Tibial artery (tissue), 4 donors: ENCODE measurements around the gene NOX5.
"Not testable (repeated sequence)": the region's sequence is repeated elsewhere in the genome, so short reads cannot be mapped to it uniquely, and the experiment has no call there.

Experiments used
- DNase-seq, 2 donors: peaks; one replicate each; pipeline ENCODE4 v3.0.0-alpha.2; 2019
- H3K27ac ChIP-seq, 2 donors: fragments of 200-600 bp; sonication (generic) in 1 of 2; 1 replicate in 1 of 2; 2 replicates in 1 of 2; pipeline ENCODE4 v1.5.1; 2018 to 2019; ENCODE audit warnings: mild to moderate bottlenecking in 1 of 2
- H3K27me3 ChIP-seq, 2 donors: fragments of 200-600 bp; sonication (generic) in 1 of 2; one replicate each; pipeline versions ENCODE4 v1.5.1 to v1.6.0; 2016 to 2019
- H3K36me3 ChIP-seq, 3 donors: fragments of 200-600 bp; sonication (generic) in 2 of 3; one replicate each; pipeline ENCODE4 v1.5.1; 2016 to 2019; ENCODE audit warnings: mild to moderate bottlenecking in 2 of 3
- H3K4me1 ChIP-seq, 4 donors: fragments of 200-600 bp; sonication (generic) in 2 of 4; 1 replicate in 3 of 4; 2 replicates in 1 of 4; pipeline ENCODE4 v1.5.1; 2016 to 2019
- H3K4me3 ChIP-seq, 2 donors: fragments of 200-600 bp; sonication (generic) in 1 of 2; 1 replicate in 1 of 2; 2 replicates in 1 of 2; pipeline ENCODE4 v1.5.1; 2018 to 2019; ENCODE audit warnings: mild to moderate bottlenecking in 2 of 2
- H3K9me3 ChIP-seq, 3 donors: fragments of 200-600 bp; sonication (generic) in 1 of 3; one replicate each; pipeline ENCODE4 v1.5.1; 2016 to 2019
- intact Hi-C: fragments of 100-400 bp; cut with DNase I; formaldehyde crosslinking; loops from one replicate; pipeline ENCODE4 v1.15.0; 2023; ENCODE audit warnings: low total_unique reads
- TF ChIP-seq, protein P1 (sequence below), 2 experiments: fragments of 200-600 bp in 1 of 2; fragments of 450-650 bp in 1 of 2; IDR thresholded peaks; one replicate each; pipeline ENCODE4 v1.5.1; 2017 to 2019; ENCODE audit warnings: antibody characterized with exemption in 2 of 2, mild to moderate bottlenecking in 1 of 2, moderate library complexity in 1 of 2

NOX5 gene

DNA sequence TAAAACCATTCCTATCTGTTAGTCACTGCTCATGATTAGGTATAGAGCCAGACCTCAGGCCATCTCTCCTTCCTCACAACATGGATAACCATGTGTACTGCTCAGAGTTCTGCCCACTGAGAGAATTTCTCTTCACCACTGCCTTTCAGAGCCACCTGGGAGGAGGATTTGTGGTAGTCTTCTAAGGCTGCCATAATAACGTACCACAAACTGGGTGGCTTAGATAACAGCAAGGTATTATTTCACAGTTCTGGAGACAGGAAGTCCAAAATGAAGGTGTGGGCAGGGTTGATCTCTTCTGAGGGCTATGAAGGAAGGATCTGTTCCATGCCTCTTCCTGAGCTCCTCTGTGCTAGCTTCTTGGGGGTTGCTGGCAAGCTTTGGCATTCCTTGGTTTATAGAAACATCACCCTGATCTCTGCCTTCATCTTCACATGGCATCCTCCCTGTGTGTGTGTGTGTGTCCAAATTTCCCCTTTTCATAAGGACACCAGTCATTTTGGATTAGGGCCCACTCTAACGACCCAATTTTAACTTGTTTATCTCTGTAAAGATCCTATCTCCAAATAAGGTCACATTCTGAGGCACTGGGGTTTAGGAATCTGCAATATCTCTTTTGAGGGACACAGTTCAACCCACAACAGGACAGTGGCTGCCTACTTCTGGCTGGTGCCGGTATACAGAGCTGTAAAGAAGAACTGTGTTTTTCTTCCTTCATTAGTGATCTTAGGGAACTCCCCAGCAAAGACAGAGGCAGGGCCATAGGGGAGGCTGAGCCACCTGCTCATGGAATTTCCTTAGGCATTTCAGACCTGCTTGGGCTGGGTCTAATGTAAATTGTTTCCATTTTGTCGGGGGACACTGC is 42.1 kb upstream of the NOX5 start:
- TF ChIP-seq, protein P1, sequence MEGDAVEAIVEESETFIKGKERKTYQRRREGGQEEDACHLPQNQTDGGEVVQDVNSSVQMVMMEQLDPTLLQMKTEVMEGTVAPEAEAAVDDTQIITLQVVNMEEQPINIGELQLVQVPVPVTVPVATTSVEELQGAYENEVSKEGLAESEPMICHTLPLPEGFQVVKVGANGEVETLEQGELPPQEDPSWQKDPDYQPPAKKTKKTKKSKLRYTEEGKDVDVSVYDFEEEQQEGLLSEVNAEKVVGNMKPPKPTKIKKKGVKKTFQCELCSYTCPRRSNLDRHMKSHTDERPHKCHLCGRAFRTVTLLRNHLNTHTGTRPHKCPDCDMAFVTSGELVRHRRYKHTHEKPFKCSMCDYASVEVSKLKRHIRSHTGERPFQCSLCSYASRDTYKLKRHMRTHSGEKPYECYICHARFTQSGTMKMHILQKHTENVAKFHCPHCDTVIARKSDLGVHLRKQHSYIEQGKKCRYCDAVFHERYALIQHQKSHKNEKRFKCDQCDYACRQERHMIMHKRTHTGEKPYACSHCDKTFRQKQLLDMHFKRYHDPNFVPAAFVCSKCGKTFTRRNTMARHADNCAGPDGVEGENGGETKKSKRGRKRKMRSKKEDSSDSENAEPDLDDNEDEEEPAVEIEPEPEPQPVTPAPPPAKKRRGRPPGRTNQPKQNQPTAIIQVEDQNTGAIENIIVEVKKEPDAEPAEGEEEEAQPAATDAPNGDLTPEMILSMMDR (IDR thresholded peaks at IDR 0.05), result no peak
- Histone ChIP-seq H3K27ac (no peak overlapping the region), H3K36me3 (no peaks in the 10 kb centered on the region), H3K27me3 (no peaks in the 10 kb centered on the region), H3K4me1 (peaks cover 0 to 9% (median 2%) of the 10 kb centered on the region in 4 donors), H3K4me3 (no peak overlapping the region), H3K9me3 (peaks cover 0 to 24% (median 8%) of the 10 kb centered on the region in 3 donors)
- no peak for DNase-seq
- intact Hi-C loops, result no loop called here

DNA sequence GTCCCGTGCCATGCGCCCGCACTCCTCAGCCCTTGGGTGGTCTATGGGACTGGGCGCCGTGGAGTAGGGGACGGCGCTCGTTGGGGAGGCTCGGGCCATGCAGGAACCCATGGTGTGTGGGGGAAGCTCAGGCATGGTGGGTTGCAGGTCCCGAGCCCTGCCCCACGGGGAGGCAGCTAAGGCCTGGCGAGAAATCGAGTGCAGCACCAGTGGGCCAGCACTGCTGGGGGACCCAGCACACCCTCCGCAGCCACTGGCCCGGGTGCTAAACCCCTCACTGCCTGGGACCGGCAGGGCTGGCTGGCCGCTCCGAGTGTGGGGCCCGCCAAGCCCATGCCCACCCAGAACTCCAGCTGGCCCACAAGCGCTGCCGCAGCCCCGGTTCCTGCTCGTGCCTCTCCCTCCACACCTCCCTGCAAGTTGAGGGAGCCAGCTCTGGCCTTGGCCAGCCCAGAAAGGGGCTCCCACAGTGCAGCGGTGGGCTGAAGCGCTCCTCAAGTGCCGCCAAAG is 38.8 kb upstream of the NOX5 start:
- H3K4me3 ChIP-seq, H3K9me3 ChIP-seq, H3K27me3 ChIP-seq, H3K4me1 ChIP-seq, H3K27ac ChIP-seq, intact Hi-C loops, H3K36me3 ChIP-seq, DNase-seq: not testable (repeated sequence)

DNA sequence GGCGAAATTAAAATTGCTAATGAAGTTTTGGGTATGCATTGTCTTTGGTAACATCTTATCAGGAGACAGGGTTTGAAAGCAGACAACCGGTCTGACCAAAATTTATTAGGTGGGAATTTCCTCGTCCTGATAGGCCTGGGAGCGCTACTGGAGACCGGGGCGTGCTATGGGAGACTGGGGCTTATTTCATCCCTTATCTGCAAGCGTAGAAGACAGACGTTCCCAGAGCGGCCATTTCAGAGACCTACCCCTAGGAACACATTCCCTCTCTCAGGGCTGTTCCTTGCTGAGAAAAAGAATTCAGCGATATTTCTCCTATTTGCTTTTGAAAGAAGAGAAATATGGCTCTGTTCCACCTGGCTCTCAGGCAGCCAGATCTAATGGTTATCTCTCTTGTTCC is 37.1 kb upstream of the NOX5 start:
- intact Hi-C loops, H3K27ac ChIP-seq, H3K27me3 ChIP-seq, H3K9me3 ChIP-seq, H3K4me3 ChIP-seq, H3K36me3 ChIP-seq, DNase-seq, H3K4me1 ChIP-seq: not testable (repeated sequence)

DNA sequence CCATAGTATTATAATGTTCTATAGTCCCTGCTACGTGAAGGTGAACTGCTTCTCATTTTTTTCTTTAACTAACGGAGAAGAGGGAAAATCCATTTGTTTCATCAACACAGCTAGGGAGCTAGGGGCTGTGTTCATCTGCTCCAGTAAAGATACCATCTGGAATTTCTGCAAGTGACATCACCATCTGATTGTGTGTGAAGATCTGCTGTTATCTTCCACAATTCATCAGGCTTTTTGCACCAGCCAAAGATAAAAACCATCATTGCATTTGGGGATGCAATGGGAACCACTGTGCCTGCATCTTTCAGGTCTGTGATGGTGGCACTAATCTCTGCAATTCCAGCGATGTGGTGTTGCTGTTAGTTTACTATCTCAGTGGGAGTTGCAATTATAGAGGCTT is 35.5 kb upstream of the NOX5 start:
- H3K27ac ChIP-seq, result no peak overlapping the region
- no peaks in the 10 kb centered on the region for H3K36me3 ChIP-seq
- peaks cover 0 to 5% (median 0%) of the 10 kb centered on the region in 3 donors for H3K9me3 ChIP-seq
- TF ChIP-seq, protein P1 (IDR thresholded peaks at IDR 0.05), result no peak
- DNase-seq, result no peak
- no peak overlapping the region for H3K4me3 ChIP-seq
- intact Hi-C loops, result no loop called here
- peaks cover 0 to 2% of the 10 kb centered on the region in 2 donors for H3K27me3 ChIP-seq
- H3K4me1 ChIP-seq, result no peaks in the 10 kb centered on the region

DNA sequence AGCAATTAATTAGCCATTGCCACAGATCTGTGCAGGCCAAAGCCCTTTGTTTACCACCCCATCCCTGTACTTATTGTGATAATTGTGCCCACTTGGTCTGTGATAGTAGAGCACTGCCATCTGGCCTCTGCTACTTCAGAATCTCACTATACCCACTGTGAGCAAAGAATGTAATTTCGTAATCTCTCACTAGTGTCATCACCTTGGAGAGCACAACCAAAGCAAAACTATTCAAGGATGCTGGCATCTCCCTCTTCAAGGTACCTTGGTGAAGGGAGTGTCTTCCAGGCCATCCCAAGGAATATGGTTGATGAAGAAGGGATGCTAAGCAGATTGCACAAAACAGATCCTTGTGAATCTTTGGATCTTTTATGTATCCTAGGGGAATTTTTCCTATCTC is 34.7 kb upstream of the NOX5 start:
- peaks cover 0 to 2% of the 10 kb centered on the region in 2 donors for H3K27me3 ChIP-seq
- H3K27ac ChIP-seq, result no peak overlapping the region
- no peak overlapping the region for H3K4me3 ChIP-seq
- TF ChIP-seq, protein P1 (IDR thresholded peaks at IDR 0.05), result no peak
- intact Hi-C loops, result no loop called here
- H3K9me3 ChIP-seq, result peaks cover 0 to 5% (median 0%) of the 10 kb centered on the region in 3 donors
- DNase-seq, result no peak
- H3K4me1 ChIP-seq, result no peaks in the 10 kb centered on the region
- no peaks in the 10 kb centered on the region for H3K36me3 ChIP-seq

DNA sequence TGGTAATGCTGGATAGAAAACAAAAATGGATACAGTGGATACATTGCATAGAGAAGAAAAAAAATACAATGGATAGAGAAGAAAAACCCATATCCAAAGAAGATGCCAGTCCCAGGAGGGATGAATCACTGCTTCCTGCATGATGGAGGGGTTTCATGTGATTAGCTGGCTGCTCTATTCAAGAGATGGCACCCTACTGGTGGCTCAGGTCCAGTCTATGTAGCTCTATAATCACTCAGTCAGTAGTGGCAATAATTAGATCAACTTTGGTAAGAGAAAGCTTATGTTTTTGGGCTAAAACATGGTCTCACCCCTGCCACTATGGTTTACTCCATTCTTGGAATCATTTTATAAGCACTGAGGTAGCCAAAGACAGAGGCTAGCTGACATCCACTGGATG is 33.7 kb upstream of the NOX5 start:
- TF ChIP-seq, protein P1 (IDR thresholded peaks at IDR 0.05), result no peak
- Histone ChIP-seq H3K4me1 (no peaks in the 10 kb centered on the region), H3K27me3 (peaks cover 0 to 2% of the 10 kb centered on the region in 2 donors), H3K4me3 (no peak overlapping the region), H3K36me3 (no peaks in the 10 kb centered on the region), H3K9me3 (peaks cover 0 to 5% (median 0%) of the 10 kb centered on the region in 3 donors), H3K27ac (no peak overlapping the region)
- DNase-seq, result no peak
- intact Hi-C loops, result no loop called here
